Esophagus mucosa (tissue), 1 donor: ENCODE measurements around the gene RPL19. TPM values are rescaled to one million over a fixed set of nuclear protein-coding genes. Genes with fewer than 3 reads are reported as not detected.
"Not testable (repeated sequence)": the region's sequence is repeated elsewhere in the genome, so short reads cannot be mapped to it uniquely, and the experiment has no call there.

Experiments
- ATAC-seq: fragments of 200-7000 bp; cut with Tn5 transposase; one replicate; pipeline ENCODE4 v1.9.1; 2020
- total RNA-seq: library from RNA; stranded (reverse); gene quantifications from one replicate; pipeline ENCODE4 v1.2.4, GENCODE V29; 2023
- donor health status: DM: yes; HTN: yes; CAD: no.

RPL19 gene
- total RNA-seq = 1,581 TPM

DNA sequence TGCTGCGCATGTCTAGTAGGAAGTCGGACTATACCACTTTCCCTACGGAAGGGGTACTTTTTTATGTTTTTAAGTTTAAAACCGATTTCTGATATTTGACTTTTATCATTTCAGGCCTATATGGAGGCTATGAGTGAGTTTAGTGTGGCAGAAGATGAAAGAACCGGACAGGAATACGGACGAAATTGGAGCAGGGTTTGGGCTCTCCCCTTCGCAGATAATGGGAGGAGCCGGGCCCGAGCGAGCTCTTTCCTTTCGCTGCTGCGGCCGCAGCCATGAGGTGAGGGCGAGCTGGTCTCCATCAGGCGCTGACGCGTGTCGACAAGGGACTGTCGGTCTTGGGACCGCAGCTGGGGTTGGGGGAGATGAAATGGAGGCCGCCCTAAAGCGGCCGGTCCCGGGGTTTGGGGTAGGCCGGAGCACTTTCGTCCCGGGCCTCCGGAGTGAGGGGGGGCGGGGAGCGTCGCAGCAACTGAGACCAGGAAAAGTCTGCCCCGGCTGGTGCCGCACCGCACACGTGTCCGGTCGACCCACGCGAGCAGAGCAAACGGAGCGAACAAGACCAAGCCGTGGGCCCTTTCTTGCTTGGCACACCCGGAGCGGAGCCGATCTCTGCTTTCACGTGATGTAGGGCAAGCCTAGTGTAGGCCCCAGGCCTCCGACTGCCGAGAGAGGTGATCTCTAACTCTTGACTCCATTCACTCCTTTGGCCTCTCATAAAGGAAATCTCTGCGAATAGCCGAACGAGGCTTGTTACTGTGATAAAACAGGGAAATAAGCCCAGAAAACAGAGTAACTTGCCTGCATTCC is at the start of gene RPL19:
Gene RPL19, plus strand, starts transcription at position 214 of the 810 bp plus-strand sequence. Its CDS starts 62 bp downstream, at position 276.
- peak; percentile 67 for ATAC-seq

GRCh38 chr17:39150795-39151149 is 49.3 kb upstream of the RPL19 start:
- ATAC-seq = no peak

DNA sequence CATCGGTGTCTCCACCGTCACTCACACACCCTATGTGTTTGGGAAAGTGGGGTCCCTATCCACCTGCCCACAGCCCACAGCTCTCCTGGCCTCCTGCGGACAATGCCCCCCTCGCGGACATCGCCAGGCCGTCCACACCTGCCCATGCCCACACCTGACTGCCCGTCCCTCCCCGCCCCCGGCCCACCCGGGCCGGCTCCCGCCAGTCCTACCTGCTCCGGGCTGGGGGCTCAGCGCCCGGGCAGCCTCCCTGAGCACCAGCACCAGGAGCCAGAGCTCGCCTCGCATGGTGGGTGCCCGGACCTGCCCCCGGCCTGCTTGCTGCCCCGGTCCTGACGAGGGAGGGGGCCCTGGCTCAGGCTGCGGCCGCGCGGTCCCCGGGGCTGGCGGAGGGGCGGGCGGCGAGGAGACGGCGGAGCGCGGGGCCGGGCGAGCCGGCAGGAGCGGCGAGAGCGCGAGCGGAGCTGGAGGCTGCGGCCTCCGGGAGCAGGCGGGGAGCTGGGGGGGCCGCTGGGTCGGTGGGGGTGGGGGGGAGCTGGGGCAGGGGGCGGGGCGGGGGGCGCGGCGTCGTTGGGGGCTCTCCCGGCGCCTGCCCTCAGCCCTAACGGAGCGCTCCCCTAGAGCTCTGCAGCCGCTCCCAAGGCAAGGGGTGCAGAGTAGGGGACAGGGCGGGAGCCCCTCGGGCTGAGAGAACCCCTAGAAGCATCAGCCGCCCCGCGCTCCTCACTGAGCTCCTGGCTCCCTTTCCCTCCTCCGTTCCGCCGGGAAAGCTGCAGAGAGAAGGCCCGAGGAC is 48.7 kb upstream of the RPL19 start, which contains the start of gene PLXDC1:
Gene PLXDC1, minus strand, starts transcription at position 488 of the 793 bp plus-strand sequence. Its CDS starts 200 bp downstream, at position 288.
- no peak for ATAC-seq

DNA sequence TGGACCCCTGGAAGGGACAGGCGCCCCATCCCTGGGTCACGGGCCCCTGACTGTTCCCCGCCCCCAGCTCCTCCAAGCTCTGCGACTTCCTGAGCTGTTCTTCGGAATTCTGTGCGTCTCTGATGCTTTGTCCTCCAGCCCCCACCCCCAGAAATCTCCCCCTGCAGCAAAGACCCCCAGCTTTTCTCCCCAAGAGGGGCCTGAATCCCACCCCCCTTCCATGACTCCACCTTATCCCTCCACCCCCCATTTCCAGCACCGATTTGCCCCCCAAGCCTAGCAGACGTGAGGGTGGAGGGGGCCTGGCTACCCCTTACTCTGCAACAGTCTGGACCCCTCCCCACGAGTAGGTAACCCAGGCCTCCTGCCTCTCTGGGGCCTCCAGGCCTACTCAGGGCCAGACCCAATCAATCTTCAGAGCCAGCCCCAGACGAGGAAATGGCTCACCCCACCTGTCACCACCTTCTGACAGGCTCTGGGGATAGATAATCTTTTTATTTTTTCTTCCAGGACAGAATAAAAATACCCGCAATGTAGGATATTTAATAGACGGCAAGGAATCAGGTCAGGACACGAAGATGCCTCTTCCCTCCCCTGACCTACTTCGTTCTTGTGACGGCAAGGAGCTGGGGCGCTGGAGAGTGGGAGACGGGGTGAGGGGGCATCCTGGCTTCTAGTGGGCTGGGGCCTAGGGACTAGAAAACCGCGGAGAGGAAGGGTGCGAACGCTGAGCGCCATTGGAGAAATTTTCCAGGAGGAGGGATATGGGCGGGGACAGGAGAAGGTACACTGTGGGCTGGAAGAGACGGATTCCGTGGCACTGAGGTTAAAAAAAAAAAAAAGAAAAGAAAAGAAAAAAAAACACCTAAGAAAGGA is 47.9 kb upstream of the RPL19 start:
- ATAC-seq = no peak

DNA sequence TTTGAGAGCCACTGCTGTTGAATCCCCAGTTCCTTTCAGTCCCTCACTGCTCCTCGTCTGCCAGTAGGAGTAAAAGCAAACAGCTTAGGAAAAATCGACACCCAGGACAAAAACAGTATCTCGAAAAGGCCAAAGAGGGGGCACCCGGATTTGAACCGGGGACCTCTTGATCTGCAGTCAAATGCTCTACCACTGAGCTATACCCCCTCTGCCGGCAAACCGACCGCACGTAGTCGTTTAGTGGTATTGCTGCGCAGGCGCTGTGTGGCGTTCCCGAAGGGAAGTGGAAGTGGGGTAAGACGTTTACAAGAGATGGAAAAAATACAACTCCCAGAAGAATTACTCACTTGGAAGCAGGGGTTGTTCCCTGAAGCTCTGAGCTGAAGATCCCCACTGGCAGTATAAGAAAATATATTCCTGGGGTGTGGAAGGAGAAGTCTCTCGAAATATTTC is 46.5 kb upstream of the RPL19 start:
- ATAC-seq = peak; percentile 84

- ATAC-seq = no peak
Observed at GRCh38 chr17:39155654-39156053, 44.4 kb upstream of the RPL19 start.

DNA sequence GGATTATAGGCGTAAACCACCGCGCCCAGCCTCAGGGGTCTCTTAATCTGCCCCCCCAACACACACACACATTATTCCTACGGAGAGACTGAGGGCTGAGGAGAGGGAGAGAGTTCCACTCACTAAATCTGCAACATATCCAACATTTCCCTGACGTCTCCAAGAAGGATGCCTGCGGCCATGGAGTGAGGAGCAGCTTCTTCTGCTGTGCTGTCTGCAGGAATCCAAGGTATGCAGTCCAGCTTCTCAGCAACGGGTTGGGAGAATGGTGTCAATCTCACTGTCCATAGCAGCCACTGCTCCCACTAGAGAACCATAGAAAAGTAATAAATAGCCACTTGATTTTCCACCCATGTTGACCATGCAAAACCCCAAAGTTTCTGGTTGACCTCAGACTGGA is 43.6 kb upstream of the RPL19 start:
- no peak for ATAC-seq

DNA sequence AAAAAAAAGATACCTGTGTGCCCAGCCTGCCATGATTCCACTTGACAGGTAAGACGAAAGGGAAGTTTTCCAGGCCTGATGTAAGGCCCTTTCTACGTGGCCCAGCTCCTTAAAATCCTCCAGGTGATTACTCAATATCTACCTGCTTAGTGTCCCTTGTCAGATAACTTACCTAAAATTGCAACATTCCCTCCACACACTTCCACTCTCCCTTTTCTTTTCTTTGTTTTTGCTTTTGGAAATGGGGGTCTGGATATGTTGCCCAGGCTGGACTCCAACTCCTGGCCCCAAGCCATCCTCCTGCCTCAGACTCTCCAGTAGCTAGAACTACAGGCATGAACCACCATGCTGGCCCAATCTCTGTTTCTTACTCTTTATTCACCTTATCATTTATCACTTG is 41.5 kb upstream of the RPL19 start:
- ATAC-seq = no peak

GRCh38 chr17:39161962-39162361 is 38.1 kb upstream of the RPL19 start:
- ATAC-seq = no peak

DNA sequence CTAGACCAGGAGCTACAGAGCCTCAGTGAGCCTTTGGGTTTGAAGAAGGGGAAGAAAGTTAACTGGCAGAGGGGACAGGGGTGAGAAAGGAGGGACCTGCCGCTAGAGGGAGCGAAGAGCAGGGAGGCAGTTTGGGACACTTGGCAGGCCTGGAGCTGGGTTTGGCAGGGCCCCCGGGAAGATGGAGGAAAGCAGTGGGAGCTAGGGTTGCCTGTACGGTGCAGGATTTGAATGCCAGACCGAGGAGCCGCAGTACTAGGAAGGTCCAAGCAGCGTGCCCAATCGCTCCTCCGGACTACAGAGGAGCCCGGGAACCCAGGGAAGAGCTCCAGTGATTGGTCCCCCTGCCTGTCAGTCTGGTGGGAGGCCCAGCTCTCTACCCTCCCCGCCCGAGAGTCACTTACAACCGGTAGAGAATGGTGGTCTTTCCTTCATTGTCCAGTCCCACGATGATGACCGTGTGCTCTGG is 35.4 kb upstream of the RPL19 start:
- peak; percentile 72 for ATAC-seq

DNA sequence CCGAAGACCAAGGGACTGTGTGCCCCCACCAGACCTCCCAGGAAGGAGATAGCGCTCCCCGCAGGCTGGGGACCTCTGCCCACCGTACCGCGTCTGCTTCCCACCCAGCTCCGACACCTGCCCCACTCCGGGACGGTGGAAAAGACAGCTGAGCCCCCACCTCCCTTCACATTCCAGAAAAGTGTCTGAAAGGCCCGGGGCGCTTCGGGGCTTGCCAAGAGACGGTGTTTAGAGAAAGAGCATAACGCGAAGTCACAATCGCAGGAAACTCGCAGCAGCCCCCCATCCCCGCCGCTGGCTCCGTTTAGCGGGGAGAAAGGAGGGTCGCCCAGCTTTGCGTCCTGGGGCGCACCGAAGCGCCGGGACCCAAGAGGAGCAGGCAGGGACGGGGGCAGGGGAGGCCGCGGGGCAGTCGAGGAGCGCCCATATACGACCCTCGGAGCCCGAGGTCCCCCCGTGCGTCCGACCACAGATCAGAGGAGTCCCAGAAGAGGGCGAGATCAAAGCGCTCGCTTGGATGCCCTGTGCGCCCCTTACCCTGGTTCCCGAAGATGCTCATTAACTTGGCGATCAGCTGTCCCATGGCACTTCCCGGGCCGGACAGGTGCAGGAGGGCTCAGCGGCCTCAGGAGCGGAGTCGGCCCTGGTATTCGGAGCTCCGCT is 34.8 kb upstream of the RPL19 start:
- no peak for ATAC-seq

DNA sequence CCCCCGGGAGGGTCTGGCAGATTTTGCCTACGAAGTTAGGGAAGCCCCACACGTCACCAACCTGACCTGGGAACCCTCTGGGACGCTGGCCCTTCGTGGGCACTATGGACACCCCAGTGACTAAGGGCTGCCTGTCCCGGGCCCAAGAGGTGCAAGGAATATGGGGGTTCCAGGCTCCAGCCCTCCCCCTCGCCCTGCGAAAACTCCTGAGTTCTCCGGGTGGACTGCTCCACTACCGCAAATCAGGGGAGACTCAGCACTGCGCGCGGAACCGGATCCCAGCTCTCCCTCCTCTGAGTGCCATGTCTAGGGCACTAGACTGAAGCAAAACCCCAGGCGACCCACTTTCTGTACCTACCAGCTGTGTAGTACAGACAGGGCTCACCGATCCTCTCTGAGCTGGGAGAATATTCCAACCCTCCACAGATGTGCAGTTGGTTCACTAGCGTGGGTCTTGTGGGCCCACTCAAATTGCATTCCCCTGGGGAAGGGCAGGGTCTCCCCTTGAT is 34.2 kb upstream of the RPL19 start, which contains the start of gene ARL5C:
Gene ARL5C, minus strand, starts transcription at position 321 of the 509 bp plus-strand sequence. CDS start 401 bp downstream, outside the sequence.
- no peak for ATAC-seq

GRCh38 chr17:39166437-39167335 is 33.4 kb upstream of the RPL19 start:
- ATAC-seq = no peak

DNA sequence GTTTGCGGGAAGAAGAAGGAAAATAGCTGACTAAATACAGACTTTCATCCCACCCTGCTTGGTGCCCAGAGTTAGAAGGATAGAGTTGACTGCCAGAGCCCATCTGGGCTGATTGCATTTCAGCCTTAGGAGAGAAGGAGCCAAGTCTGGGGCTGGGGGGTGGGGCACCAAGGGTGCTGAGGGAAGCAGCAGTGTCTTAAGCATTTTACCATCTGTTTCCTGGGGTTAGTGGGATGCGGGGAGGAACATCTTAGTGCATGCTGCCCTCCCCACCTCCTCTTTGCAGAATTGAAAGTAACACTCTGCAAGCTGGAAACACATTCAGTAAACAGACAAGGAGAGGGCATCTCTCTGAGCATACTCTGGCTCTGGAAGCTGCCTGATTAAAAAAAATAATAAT is 32.6 kb upstream of the RPL19 start:
- no peak for ATAC-seq

GRCh38 chr17:39168503-39168902 is 31.6 kb upstream of the RPL19 start:
- ATAC-seq = not testable (repeated sequence)

- no peak for ATAC-seq
Observed at GRCh38 chr17:39169101-39169500, 31.0 kb upstream of the RPL19 start.

- no peak for ATAC-seq
Observed at GRCh38 chr17:39169518-39169917, 30.6 kb upstream of the RPL19 start.

DNA sequence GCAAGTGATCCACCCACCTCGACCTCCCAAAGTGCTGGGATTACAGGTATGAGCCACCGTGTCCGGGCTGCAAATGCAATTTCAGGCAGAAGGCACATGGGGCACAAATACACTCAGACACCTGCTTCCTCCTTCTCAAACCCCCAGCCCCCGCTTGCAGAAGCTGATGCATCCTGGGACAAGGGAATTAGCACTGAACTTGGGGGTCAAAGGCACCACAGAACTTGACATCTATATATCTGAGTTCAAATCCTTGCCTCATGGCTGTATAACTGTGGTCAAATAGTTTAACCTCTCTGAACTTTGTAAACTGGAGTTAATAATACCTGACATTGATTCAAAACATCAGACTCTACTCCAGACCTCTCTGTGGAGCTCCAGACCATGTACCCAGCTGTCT is 30.0 kb upstream of the RPL19 start:
- no peak for ATAC-seq

- no peak for ATAC-seq
Observed at GRCh38 chr17:39170558-39170957, 29.5 kb upstream of the RPL19 start.

GRCh38 chr17:39171933-39172332 is 28.1 kb upstream of the RPL19 start:
- ATAC-seq = no peak

DNA sequence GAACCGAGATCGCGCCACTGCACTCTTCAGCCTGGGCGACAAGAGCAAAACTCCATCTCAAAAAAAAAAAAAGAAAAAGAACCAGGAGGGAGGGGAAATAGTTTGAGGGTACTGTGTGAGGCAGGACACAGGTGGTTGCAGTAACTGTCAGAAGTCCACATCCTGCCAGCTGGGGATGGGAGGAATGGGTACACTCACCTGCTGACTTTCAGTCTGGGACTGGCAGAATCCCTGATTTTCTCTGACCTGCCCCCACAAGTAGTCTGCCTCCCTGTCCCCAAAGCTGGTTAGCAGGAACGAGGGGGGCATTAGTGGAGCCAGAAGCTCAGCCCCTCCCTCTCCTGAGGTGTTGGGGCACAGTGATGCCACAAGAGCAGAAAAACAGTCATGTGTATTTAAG is 27.0 kb upstream of the RPL19 start:
- no peak for ATAC-seq
